Measurements from ENCODE around the gene VPS37D.
"Not testable (repeated sequence)": the region's sequence is repeated elsewhere in the genome, so short reads cannot be mapped to it uniquely, and the experiment has no call there.

The VPS37D gene

GRCh38 chr7:73667344-73668102 is at the start of gene VPS37D:
Gene VPS37D (plus strand): TSS chr7:73667831. CDS start chr7:73667959, 128 bp downstream.
- DNase-seq, result peak; percentile 98

- no peak for DNase-seq
Measured at GRCh38 chr7:73618538-73618937, 49.1 kb upstream of the VPS37D start.

- not testable (repeated sequence) for DNase-seq
Measured at GRCh38 chr7:73619394-73619793, 48.2 kb upstream of the VPS37D start.

GRCh38 chr7:73621168-73622063 is 46.2 kb upstream of the VPS37D start:
- DNase-seq, result no peak

GRCh38 chr7:73622527-73622908 is 45.1 kb upstream of the VPS37D start:
- no peak for DNase-seq

- no peak for DNase-seq
Measured at GRCh38 chr7:73622909-73623797, 44.5 kb upstream of the VPS37D start.

- DNase-seq, result peak; percentile 80
Measured at GRCh38 chr7:73623798-73624668, 43.6 kb upstream of the VPS37D start, which contains the start of gene MLXIPL. Gene MLXIPL (minus strand): TSS chr7:73624522. CDS start chr7:73624492, 30 bp downstream.

- no peak for DNase-seq
Measured at GRCh38 chr7:73624669-73625001, 43.0 kb upstream of the VPS37D start.

GRCh38 chr7:73625276-73625675 is 42.4 kb upstream of the VPS37D start:
- DNase-seq, result no peak

GRCh38 chr7:73626814-73627213 is 40.8 kb upstream of the VPS37D start:
- no peak for DNase-seq

GRCh38 chr7:73628504-73628903 is 39.1 kb upstream of the VPS37D start:
- no peak for DNase-seq

- no peak for DNase-seq
Measured at GRCh38 chr7:73631558-73631957, 36.1 kb upstream of the VPS37D start.

GRCh38 chr7:73633323-73633722 is 34.3 kb upstream of the VPS37D start:
- no peak for DNase-seq

- DNase-seq, result no peak
Measured at GRCh38 chr7:73633844-73634243, 33.8 kb upstream of the VPS37D start.

GRCh38 chr7:73635428-73636200 is 32.0 kb upstream of the VPS37D start:
- DNase-seq, result no peak

- DNase-seq, result no peak
Measured at GRCh38 chr7:73638911-73639310, 28.7 kb upstream of the VPS37D start.

- no peak for DNase-seq
Measured at GRCh38 chr7:73642834-73643233, 24.8 kb upstream of the VPS37D start.

- no peak for DNase-seq
Measured at GRCh38 chr7:73644688-73645286, 22.8 kb upstream of the VPS37D start.

GRCh38 chr7:73645643-73646174 is 21.9 kb upstream of the VPS37D start:
- DNase-seq, result no peak

Data from activated effector memory CD4-positive, alpha-beta T cell treated with anti-CD3 and anti-CD28 coated beads, Interleukin-2, amount 50 U/mL, for 16 hours (primary cell).